Stimulated activated CD4-positive, alpha-beta T cell treated with anti-CD3 and anti-CD28 coated beads, Interleukin-1b, Interleukin-23, amount 100 ng/mL, for 48 hours (primary cell): ENCODE results near the gene MORN4.
"Not testable (repeated sequence)": the region's sequence is repeated elsewhere in the genome, so short reads cannot be mapped to it uniquely, and the experiment has no call there.

Source experiments
- DNase-seq: peaks from one replicate; pipeline ENCODE4 v3.0.0-alpha.2; 2020

The MORN4 gene

GRCh38 chr10:97596101-97597082, 36.9 kb downstream of the MORN4 start:
- no peak for DNase-seq

GRCh38 chr10:97593421-97593820, 39.9 kb downstream of the MORN4 start:
- DNase-seq = no peak

GRCh38 chr10:97590748-97591495, 42.4 kb downstream of the MORN4 start:
- DNase-seq = no peak

- no peak for DNase-seq
Measured at GRCh38 chr10:97590082-97590747, 43.1 kb downstream of the MORN4 start.

GRCh38 chr10:97589479-97589878, 43.8 kb downstream of the MORN4 start, which contains the start of gene C10orf62:
TSS of gene C10orf62 (plus strand) at chr10:97589721. CDS start at chr10:97589898, 177 bp downstream.
- no peak for DNase-seq

GRCh38 chr10:97587183-97587582, 46.1 kb downstream of the MORN4 start:
- no peak for DNase-seq

- no peak for DNase-seq
Measured at GRCh38 chr10:97585439-97585811, 47.9 kb downstream of the MORN4 start.

GRCh38 chr10:97584798-97585438, 48.4 kb downstream of the MORN4 start:
- DNase-seq = no peak

- no peak for DNase-seq
Measured at GRCh38 chr10:97584060-97584797, 49.1 kb downstream of the MORN4 start, which contains the start of gene HOGA1. TSS of gene HOGA1 (plus strand) at chr10:97584389. CDS start at chr10:97584704, 315 bp downstream.

GRCh38 chr10:97583476-97583875, 49.8 kb downstream of the MORN4 start:
- no peak for DNase-seq

GRCh38 chr10:97582169-97582568, 51.1 kb downstream of the MORN4 start:
- no peak for DNase-seq

- no peak for DNase-seq
Measured at GRCh38 chr10:97580421-97581367, 52.6 kb downstream of the MORN4 start.

GRCh38 chr10:97578171-97578844, 55.0 kb downstream of the MORN4 start:
- no peak for DNase-seq

- no peak for DNase-seq
Measured at GRCh38 chr10:97577701-97578100, 55.6 kb downstream of the MORN4 start.

GRCh38 chr10:97576487-97576886, 56.8 kb downstream of the MORN4 start:
- not testable (repeated sequence) for DNase-seq

- no peak for DNase-seq
Measured at GRCh38 chr10:97575127-97575668, 58.1 kb downstream of the MORN4 start.

- no peak for DNase-seq
Measured at GRCh38 chr10:97574374-97575126, 58.8 kb downstream of the MORN4 start.

- DNase-seq = no peak
Measured at GRCh38 chr10:97573672-97574071, 59.6 kb downstream of the MORN4 start.

- no peak for DNase-seq
Measured at GRCh38 chr10:97573021-97573420, 60.3 kb downstream of the MORN4 start.
